ENCODE data around the gene LBH.

DNA sequence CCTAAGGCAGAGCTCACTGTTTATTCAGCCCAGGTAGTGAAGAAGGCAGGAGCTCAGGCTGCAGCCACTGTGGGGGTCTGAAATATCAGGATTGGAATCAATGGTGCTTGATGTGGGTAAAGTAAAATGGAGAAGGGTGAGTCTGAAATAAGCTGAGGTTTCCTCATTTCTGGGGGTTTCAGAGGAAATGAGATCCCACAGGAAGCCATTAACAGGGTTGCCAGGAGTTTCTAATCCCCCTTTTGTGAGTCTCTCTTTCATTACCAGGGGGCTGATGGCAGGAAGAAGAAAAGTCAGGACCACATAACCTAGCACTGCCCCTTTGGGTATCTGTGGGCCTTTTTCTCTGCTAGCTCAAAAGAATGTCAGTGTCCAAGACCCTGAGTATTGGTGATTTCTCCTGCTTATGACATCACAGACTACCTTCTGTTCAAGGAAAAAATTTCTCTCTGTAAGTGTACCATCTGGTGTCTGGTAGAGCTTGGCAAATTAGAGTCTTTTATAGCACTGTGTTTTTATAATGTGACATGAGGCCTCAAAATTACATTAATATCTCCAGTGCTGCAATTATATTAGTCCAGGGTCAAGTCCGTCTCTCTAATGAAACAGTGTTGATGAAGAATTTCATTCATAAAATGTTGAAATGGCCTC, 56.0 kb downstream of the LBH start:
- TF ChIP-seq, protein P1, sequence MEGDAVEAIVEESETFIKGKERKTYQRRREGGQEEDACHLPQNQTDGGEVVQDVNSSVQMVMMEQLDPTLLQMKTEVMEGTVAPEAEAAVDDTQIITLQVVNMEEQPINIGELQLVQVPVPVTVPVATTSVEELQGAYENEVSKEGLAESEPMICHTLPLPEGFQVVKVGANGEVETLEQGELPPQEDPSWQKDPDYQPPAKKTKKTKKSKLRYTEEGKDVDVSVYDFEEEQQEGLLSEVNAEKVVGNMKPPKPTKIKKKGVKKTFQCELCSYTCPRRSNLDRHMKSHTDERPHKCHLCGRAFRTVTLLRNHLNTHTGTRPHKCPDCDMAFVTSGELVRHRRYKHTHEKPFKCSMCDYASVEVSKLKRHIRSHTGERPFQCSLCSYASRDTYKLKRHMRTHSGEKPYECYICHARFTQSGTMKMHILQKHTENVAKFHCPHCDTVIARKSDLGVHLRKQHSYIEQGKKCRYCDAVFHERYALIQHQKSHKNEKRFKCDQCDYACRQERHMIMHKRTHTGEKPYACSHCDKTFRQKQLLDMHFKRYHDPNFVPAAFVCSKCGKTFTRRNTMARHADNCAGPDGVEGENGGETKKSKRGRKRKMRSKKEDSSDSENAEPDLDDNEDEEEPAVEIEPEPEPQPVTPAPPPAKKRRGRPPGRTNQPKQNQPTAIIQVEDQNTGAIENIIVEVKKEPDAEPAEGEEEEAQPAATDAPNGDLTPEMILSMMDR (IDR thresholded peaks at IDR 0.05) = no peak
- no peak for TF ChIP-seq POLR2A (IDR thresholded peaks at IDR 0.05)
- TF ChIP-seq POLR2AphosphoS5 (IDR thresholded peaks at IDR 0.05) = no peak
